Measurements from ENCODE around the gene NOP16. TPM values are rescaled to one million over a fixed set of nuclear protein-coding genes. Genes with fewer than 3 reads are reported as not detected.

The NOP16 gene
- total and polyA plus RNA-seq, 2 of the 13 experiments (the other 11 are each of a cell fraction or from before 2014, with no cell fraction given), result 43.3 to 48.4 TPM

DNA sequence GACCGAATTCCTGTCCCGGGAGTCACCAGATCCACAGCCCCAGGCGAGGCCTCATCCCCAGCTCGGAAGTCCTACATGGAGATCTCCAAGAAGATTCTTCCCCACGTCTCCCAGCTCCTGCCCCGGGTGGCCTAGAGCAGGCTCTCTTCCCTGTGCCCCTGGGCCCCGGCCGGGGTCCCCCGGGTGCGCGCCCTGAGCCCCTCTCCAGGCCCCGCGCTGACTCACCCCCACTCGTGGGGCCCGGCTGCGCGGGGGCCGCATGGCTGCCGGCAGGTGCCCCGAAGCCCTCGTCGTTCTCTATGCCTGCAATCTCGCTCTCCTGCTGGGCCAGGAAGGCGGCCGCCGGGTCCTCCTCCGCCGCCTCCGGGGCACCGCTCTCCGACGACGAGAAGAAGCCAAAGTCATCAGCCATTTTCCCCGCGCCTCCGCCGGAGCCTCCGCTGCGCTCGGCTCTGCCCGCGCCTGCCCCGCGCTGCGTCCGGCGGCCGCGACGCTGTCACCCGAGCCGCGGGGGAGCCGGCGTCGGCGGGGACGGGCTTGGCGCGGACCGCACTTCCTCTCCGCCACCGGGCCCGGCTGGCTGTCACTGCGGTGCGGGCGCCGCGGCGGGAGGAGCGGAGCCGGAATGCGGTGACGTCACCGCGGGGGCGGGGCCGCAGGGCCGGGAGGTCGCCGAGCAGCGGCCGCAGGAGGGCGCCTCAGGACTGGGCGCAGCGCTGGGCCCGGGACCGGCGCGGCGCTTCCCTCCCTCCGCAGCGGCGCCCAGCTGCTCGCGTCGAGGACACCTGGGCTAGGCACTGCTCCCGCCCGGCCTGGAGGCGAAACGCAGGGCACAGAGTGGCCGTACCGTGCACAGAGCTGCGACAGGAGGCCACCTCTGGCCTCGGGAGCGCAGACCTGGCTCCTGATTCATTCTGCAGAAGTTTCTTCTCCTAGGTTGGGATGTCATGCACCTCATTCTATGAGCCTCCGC lies 27.8 kb upstream of the NOP16 start, which contains the start of gene CLTB (continued):
- TF ChIP-seq, protein P1, sequence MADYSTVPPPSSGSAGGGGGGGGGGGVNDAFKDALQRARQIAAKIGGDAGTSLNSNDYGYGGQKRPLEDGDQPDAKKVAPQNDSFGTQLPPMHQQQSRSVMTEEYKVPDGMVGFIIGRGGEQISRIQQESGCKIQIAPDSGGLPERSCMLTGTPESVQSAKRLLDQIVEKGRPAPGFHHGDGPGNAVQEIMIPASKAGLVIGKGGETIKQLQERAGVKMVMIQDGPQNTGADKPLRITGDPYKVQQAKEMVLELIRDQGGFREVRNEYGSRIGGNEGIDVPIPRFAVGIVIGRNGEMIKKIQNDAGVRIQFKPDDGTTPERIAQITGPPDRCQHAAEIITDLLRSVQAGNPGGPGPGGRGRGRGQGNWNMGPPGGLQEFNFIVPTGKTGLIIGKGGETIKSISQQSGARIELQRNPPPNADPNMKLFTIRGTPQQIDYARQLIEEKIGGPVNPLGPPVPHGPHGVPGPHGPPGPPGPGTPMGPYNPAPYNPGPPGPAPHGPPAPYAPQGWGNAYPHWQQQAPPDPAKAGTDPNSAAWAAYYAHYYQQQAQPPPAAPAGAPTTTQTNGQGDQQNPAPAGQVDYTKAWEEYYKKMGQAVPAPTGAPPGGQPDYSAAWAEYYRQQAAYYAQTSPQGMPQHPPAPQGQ (CRISPR knock-in tag; IDR thresholded peaks at IDR 0.05; ENCODE audit: borderline replicate concordance), result no peak
- TF ChIP-seq, protein P2, sequence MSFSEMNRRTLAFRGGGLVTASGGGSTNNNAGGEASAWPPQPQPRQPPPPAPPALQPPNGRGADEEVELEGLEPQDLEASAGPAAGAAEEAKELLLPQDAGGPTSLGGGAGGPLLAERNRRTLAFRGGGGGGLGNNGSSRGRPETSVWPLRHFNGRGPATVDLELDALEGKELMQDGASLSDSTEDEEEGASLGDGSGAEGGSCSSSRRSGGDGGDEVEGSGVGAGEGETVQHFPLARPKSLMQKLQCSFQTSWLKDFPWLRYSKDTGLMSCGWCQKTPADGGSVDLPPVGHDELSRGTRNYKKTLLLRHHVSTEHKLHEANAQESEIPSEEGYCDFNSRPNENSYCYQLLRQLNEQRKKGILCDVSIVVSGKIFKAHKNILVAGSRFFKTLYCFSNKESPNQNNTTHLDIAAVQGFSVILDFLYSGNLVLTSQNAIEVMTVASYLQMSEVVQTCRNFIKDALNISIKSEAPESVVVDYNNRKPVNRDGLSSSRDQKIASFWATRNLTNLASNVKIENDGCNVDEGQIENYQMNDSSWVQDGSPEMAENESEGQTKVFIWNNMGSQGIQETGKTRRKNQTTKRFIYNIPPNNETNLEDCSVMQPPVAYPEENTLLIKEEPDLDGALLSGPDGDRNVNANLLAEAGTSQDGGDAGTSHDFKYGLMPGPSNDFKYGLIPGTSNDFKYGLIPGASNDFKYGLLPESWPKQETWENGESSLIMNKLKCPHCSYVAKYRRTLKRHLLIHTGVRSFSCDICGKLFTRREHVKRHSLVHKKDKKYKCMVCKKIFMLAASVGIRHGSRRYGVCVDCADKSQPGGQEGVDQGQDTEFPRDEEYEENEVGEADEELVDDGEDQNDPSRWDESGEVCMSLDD (CRISPR knock-in tag; IDR thresholded peaks at IDR 0.05; ENCODE audit: borderline replicate concordance), result no peak
- TF ChIP-seq MAFF (IDR thresholded peaks at IDR 0.05; ENCODE audit: low read depth, low read length), result no peak
- peak; percentile 25; the same call in 1 of the 2 replicates for TF ChIP-seq SIN3A (IDR thresholded peaks at IDR 0.05; ENCODE audit: borderline replicate concordance, low read depth, low read length)
- TF ChIP-seq PLRG1 (conservative IDR thresholded peaks at IDR 0.05), result no peak
- TF ChIP-seq ZNF572 (CRISPR knock-in tag; IDR thresholded peaks at IDR 0.05), result no peak
- no peak; the same call in 1 of the 2 replicates for TF ChIP-seq SNAPC2 (CRISPR knock-in tag; IDR thresholded peaks at IDR 0.05)
- TF ChIP-seq ZBTB38 (CRISPR knock-in tag; IDR thresholded peaks at IDR 0.05), result peak; percentile 86
- TF ChIP-seq EED (CRISPR knock-in tag; IDR thresholded peaks at IDR 0.05), result no peak
- TF ChIP-seq ZNF670 (CRISPR knock-in tag; IDR thresholded peaks at IDR 0.05; ENCODE audit: borderline replicate concordance), result no peak
- TF ChIP-seq, protein P3, sequence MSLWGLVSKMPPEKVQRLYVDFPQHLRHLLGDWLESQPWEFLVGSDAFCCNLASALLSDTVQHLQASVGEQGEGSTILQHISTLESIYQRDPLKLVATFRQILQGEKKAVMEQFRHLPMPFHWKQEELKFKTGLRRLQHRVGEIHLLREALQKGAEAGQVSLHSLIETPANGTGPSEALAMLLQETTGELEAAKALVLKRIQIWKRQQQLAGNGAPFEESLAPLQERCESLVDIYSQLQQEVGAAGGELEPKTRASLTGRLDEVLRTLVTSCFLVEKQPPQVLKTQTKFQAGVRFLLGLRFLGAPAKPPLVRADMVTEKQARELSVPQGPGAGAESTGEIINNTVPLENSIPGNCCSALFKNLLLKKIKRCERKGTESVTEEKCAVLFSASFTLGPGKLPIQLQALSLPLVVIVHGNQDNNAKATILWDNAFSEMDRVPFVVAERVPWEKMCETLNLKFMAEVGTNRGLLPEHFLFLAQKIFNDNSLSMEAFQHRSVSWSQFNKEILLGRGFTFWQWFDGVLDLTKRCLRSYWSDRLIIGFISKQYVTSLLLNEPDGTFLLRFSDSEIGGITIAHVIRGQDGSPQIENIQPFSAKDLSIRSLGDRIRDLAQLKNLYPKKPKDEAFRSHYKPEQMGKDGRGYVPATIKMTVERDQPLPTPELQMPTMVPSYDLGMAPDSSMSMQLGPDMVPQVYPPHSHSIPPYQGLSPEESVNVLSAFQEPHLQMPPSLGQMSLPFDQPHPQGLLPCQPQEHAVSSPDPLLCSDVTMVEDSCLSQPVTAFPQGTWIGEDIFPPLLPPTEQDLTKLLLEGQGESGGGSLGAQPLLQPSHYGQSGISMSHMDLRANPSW (CRISPR knock-in tag; IDR thresholded peaks at IDR 0.05; ENCODE audit: borderline replicate concordance), result no peak
- TF ChIP-seq RFXAP (CRISPR knock-in tag; IDR thresholded peaks at IDR 0.05; ENCODE audit: borderline replicate concordance), result peak; percentile 45; the same call in 1 of the 2 replicates
- TF ChIP-seq, protein P4, sequence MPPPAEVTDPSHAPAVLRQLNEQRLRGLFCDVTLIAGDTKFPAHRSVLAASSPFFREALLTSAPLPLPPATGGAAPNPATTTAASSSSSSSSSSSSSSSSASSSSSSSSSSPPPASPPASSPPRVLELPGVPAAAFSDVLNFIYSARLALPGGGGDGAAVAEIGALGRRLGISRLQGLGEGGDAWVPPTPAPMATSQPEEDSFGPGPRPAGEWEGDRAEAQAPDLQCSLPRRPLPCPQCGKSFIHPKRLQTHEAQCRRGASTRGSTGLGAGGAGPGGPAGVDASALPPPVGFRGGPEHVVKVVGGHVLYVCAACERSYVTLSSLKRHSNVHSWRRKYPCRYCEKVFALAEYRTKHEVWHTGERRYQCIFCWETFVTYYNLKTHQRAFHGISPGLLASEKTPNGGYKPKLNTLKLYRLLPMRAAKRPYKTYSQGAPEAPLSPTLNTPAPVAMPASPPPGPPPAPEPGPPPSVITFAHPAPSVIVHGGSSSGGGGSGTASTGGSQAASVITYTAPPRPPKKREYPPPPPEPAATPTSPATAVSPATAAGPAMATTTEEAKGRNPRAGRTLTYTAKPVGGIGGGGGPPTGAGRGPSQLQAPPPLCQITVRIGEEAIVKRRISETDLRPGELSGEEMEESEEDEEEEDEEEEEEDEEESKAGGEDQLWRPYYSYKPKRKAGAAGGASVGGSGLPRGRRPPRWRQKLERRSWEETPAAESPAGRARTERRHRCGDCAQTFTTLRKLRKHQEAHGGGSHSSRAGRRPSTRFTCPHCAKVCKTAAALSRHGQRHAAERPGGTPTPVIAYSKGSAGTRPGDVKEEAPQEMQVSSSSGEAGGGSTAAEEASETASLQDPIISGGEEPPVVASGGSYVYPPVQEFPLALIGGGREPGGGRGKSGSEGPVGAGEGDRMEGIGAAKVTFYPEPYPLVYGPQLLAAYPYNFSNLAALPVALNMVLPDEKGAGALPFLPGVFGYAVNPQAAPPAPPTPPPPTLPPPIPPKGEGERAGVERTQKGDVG (CRISPR knock-in tag; IDR thresholded peaks at IDR 0.05; ENCODE audit: borderline replicate concordance), result no peak
